ENCODE measurements around the gene TRDN. TPM values are rescaled to one million over a fixed set of nuclear protein-coding genes. Genes with fewer than 3 reads are reported as not detected.

TRDN gene
- total RNA-seq, 1 donor from 2014 or later: 0.12 TPM

DNA sequence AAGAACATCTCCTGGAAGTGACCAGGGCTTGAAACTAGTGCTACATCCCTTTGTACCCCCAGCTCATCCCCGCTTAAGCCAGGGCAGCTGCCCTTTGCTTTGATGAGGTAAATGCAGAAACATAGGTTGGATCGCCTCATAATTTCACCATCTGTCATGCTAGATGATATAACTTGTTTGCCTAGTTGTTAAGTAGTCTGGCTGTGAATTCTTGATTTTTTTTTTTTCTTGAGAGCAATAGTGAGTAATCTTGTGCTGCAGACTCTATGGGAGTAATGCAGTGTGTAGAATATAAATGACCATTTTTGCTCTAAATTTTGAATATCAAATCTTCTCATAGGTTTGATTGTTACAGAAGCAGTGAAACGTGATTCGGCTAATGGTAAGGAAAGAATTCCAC is 4.1 kb downstream of the TRDN start:
- Mint-ChIP-seq H3K27ac (no peak overlapping the region), H3K27me3 (no peaks in the 10 kb centered on the region), H3K9me3 (ENCODE audit: low read depth) (no peaks in the 10 kb centered on the region), H3K4me3 (ENCODE audit: low read depth) (no peak overlapping the region), H3K4me1 (ENCODE audit: low read depth) (peaks cover 6% of the 10 kb centered on the region), H3K36me3 (ENCODE audit: insufficient read depth) (no peaks in the 10 kb centered on the region)
- TF ChIP-seq CTCF (IDR thresholded peaks at IDR 0.05; ENCODE audit: unreplicated experiment): no peak
- no peak for DNase-seq (ENCODE audit: low spot score, unreplicated experiment)

DNA sequence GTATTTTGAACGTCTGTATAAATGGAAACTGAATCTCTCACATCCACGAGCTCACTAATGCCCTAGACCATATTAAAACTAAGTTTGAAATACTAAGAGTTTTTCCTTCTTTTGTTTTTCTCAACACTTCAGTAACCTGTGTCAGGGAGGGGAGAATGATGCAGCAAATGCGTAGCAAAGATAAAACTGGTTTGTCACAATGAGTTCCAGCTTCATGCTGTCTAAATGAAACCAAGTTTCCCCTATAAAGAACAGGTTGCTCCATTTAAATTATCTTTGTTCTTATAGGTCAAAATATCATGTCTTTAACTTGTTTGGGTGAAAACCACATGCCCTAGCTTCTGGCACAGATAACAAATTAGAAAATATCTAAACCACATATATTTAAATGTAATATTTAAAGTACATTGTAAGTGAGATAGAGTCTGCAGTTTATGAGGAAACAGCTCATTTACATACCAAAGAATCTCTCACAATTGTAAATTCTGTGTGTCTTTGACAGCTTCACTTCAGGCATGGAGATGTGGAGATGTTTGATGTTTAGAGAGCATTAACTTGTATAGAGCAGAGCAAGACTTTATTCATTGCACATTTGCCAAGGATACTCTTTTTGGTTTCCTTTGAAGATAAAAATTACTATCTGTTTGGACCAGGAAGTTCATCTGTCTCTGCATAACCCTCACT is 7.3 kb downstream of the TRDN start:
- H3K36me3 Mint-ChIP-seq (ENCODE audit: insufficient read depth): no peaks in the 10 kb centered on the region
- no peaks in the 10 kb centered on the region for H3K27me3 Mint-ChIP-seq
- H3K9me3 Mint-ChIP-seq (ENCODE audit: low read depth): no peaks in the 10 kb centered on the region
- H3K4me1 Mint-ChIP-seq (ENCODE audit: low read depth): no peaks in the 10 kb centered on the region
- H3K4me3 Mint-ChIP-seq (ENCODE audit: low read depth): no peak overlapping the region
- no peak for DNase-seq (ENCODE audit: low spot score, unreplicated experiment)
- no peak for TF ChIP-seq CTCF (IDR thresholded peaks at IDR 0.05; ENCODE audit: unreplicated experiment)
- no peak overlapping the region for H3K27ac Mint-ChIP-seq

DNA sequence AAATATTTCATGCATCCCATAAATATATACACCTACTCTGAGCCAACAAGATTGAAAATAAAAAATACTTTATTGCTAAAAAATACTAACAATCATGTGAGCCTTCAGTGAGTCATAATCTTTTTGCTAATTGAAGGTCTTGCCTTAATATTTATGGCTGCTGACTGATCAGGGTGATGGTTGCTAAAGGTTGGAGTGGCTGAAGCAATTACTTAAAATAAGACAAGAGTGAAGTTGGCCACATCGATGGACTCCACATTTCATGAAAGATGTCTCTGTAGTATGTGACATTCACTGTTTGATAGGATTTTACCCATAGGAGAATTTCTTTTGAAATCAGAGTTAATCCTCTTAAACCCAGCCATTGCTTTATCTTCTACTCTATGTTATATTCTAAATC is 11.1 kb downstream of the TRDN start:
- Mint-ChIP-seq H3K27ac (no peak overlapping the region), H3K36me3 (ENCODE audit: insufficient read depth) (no peaks in the 10 kb centered on the region), H3K4me3 (ENCODE audit: low read depth) (no peak overlapping the region)

GRCh38 chr6:123622780-123623179 is 14.0 kb downstream of the TRDN start:
- no peaks in the 10 kb centered on the region for H3K9me3 Mint-ChIP-seq (ENCODE audit: low read depth)
- H3K36me3 Mint-ChIP-seq (ENCODE audit: insufficient read depth): no peaks in the 10 kb centered on the region
- no peaks in the 10 kb centered on the region for H3K4me1 Mint-ChIP-seq (ENCODE audit: low read depth)
- H3K4me3 Mint-ChIP-seq (ENCODE audit: low read depth): no peak overlapping the region
- no peaks in the 10 kb centered on the region for H3K27me3 Mint-ChIP-seq
- no peak for TF ChIP-seq CTCF (IDR thresholded peaks at IDR 0.05; ENCODE audit: unreplicated experiment)
- DNase-seq (ENCODE audit: low spot score, unreplicated experiment): no peak
- H3K27ac Mint-ChIP-seq: no peak overlapping the region

More for the DNA sequence above, 11.1 kb downstream of the TRDN start:
- Mint-ChIP-seq H3K4me1 (ENCODE audit: low read depth) (no peaks in the 10 kb centered on the region), H3K9me3 (ENCODE audit: low read depth) (no peaks in the 10 kb centered on the region), H3K27me3 (no peaks in the 10 kb centered on the region)
- no peak for TF ChIP-seq CTCF (IDR thresholded peaks at IDR 0.05; ENCODE audit: unreplicated experiment)
- no peak for DNase-seq (ENCODE audit: low spot score, unreplicated experiment)

DNA sequence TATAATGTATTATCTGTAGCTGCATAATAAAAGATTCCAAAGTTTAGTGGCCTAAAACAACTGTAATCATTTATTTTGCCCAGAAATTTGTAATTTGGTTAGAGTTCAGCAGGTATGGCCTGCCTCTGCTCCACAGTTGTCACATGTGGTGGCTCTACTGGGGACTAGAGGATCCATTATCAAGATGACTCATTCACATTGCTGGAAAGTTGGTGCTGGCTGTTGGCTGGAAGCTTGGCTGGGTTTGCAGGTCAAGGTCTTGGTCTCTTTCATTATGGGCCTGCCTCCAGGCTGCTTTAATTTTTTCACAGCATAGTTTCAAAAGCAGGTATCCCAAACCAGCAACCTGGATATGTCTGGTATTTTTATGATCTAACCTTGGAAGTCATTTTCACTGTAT is 17.6 kb downstream of the TRDN start:
- TF ChIP-seq CTCF (IDR thresholded peaks at IDR 0.05; ENCODE audit: unreplicated experiment): no peak
- Mint-ChIP-seq H3K36me3 (ENCODE audit: insufficient read depth) (no peaks in the 10 kb centered on the region), H3K4me3 (ENCODE audit: low read depth) (no peak overlapping the region), H3K9me3 (ENCODE audit: low read depth) (no peaks in the 10 kb centered on the region), H3K27me3 (no peaks in the 10 kb centered on the region), H3K4me1 (ENCODE audit: low read depth) (no peaks in the 10 kb centered on the region), H3K27ac (no peak overlapping the region)
- DNase-seq (ENCODE audit: low spot score, unreplicated experiment): no peak
